GM20431 (cell line): ENCODE measurements around the gene SETD2.

ENCODE experiments used
- in situ Hi-C: fragments of 300-500 bp; cut with MseI, MboI; formaldehyde crosslinking; loops from one replicate; pipeline ENCODE4 v1.15.0; 2020; ENCODE audit warnings: low sequenced_read_pairs; ENCODE audit not compliant: unreplicated experiment

SETD2 gene

GRCh38 chr3:47000922-47001730 is 162.8 kb downstream of the SETD2 start:
- in situ Hi-C loops, result no loop called here

DNA sequence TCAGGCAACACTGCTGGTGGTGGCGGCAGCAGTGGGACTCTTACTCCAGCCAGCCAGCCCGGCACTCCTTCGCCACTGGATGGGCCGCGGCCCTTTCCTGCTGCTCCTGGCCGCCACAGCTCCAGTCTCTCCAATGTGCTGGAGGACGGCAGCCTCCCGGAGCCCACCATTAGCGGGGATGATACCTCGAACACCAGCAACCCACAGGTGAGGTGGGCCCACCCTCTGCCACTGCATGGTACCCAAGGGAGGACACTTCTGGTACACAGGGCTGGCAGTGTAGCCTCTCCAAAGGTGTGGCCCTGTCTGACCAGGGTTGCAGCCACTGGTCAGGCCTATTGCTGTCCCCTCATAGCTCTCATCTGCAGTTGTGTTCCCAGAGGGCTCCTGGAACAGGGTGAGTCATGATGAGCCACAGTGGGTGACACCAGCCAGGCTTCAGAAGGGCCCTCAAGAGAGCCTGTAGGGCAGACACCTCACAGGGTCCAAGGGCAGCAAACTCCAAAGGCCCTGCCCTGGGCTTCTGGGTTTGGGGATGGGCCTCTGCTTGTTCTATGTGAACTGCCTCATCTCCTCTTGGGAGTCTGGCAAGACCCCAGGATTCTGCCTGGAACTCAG is 163.6 kb downstream of the SETD2 start:
- in situ Hi-C loops, result no loop called here

DNA sequence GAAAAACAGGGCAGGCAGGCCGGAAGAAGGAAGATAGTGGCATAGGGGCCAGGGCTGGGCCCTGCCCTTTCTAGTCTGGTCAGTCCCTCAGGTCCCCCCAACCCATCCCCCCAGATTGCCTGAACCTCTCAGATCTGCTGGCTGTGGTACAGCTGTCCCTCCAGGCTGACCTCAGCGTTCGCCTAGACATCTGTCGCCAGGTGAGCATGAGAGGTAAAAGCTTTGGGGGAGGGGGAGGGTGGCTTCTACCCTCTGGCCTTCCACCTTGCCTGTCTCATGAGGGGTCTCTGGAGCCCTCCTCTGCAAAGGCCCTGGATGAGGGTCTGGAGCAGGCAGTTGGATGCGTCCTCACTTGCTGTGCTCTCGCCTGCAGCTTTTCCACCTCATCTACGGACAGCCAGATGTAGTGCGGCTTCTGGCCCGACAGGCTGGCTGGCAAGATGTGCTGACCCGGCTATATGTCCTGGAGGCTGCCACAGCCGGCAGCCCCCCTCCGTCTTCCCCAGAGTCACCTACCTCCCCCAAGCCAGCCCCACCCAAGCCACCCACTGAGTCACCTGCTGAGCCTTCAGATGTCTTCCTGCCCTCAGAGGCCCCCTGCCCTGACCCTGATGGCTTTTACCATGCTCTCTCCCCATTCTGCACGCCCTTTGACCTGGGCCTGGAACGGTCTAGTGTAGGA is 164.3 kb downstream of the SETD2 start:
- in situ Hi-C loops, result no loop called here

DNA sequence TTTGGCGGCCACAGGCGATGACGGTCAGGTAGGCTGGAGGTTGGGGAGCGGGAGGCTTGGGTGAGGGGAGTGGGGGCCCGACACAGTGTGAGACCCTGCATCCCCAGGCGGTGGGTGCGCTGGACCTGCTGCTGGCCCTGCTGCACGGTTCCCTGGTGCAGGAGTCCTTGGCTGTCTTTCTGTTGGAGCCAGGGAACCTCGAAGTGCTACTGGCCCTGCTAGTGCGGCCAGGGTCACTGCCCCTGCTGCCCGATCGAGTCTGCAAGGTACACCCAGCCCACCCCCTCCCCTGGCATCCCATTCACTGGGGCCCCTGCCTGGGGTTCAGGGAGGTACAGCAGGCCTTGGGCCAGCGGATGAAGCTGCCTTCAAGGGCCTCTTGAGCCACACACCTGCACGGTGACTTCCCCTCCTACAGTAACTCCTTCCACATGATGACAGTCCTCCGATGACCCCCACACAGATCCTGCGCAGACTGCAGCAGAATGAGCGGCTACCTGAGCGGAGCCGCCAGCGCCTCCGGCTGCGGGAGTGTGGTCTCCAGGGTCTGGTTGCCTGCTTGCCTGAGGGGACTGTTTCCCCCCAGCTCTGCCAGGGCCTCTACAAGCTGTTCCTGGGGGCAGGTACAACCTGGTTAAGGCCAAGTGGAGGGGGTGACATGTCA is 164.9 kb downstream of the SETD2 start:
- in situ Hi-C loops, result no loop called here

DNA sequence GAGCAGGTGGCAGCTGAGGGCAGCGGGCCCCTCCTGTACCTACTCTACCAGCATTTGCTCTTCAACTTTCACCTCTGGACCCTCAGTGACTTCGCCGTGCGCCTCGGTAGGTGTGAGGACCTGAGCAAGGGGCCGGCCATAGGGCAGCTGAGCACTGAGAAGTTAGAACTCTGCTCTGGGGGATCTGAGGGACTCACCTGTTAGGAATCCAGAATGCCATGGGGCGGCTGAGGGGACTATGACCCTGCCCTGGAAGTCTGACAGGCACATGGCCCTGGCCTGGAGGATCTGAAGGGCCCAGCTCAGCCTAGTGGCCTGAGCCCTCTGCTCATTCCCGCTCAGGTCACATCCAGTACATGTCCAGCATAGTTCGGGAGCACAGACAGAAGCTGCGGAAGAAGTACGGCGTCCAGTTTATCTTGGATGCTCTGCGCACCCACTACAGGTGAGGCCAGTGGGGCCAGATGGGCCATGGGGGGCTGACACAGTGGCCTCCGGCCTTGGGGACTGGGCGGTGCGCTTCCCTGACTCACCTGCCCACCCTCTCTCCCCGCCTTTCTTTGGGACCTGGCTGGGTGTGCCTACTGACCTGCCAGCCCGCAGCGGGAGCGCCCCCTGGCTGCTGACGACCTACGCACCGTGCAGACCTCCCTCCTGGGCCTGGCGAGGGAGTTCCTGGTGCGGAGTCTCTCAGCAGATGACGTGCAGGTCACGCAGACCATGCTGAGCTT is 165.6 kb downstream of the SETD2 start:
- in situ Hi-C loops, result no loop called here

- in situ Hi-C loops, result no loop called here
These were observed 166.3 kb downstream of the SETD2 start for GRCh38 chr3:46997453-46998091.

- in situ Hi-C loops, result no loop called here
These were observed 167.0 kb downstream of the SETD2 start for GRCh38 chr3:46996689-46997452.

DNA sequence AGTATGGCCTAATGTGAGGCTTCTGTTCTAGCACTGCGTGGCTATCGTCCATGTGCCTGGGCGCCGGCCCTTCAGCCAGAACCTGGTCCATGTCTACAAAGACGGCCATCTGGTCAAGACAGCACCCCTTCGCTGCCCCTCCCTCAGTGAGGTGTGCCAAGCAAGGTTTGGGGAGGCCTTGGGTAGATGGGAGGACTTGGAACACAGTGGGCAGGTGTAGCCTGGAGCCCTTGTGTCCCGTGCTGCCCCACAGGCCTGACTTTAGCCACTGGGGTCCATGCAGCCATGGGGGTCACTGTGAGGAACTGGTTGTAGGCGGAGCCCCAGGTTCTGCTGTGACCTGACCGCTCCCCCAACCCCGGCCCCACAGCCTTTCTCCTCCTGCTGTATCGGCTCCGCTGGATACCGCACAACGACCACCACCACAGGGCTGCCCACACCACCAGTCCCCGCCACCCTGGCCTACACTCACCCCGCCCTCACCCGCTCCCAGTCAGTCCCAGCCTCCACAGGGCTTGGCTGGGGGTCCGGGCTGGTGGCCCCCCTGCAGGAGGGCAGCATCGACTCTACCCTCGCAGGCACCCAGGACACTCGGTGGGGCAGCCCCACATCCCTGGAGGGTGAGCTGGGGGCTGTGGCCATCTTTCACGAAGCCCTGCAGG is 167.9 kb downstream of the SETD2 start:
- in situ Hi-C loops, result no loop called here

- in situ Hi-C loops, result no loop called here
These were observed 168.8 kb downstream of the SETD2 start for GRCh38 chr3:46994801-46995731.

DNA sequence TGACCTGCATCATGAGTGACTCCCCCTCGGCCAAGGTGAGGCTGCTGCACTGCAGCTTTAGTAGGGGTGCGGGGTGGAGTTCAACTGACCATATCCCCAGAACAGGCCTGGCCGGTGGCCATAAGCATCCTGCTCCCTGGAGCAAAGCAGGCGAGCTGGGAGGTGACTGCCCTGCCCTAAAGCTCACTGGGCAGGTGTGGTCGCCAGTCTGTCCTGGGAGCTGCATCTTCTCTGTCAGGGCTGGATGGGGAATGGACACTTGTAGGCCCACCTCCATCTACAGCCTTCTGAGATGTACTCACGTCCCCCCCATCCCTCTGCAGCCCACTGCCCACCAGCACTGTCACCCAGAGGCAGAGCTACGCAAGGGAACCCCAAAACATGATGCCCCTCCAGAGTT is 169.9 kb downstream of the SETD2 start:
- in situ Hi-C loops, result no loop called here

DNA sequence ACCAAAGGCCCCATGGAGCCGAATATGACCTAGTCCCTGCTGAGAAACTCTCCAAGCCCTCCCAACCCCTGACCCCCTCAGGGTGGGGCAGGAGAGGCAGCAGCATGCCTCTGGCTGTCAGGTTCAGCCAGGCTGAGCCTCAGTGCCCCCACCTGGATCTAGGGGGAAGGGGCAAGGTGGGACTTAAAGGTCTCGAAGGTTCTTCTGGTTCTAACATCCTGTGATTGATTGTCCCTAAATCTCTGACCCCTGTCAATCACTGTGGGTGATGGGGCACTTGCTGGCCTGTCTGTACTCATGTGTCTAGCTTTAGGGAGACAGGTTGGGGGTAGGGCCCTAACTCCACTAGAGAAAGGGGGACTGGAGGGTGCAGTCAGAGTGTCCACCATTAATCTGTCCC is 170.6 kb downstream of the SETD2 start:
- in situ Hi-C loops, result no loop called here

- in situ Hi-C loops, result no loop called here
These were observed 171.7 kb downstream of the SETD2 start for GRCh38 chr3:46992231-46992630.

DNA sequence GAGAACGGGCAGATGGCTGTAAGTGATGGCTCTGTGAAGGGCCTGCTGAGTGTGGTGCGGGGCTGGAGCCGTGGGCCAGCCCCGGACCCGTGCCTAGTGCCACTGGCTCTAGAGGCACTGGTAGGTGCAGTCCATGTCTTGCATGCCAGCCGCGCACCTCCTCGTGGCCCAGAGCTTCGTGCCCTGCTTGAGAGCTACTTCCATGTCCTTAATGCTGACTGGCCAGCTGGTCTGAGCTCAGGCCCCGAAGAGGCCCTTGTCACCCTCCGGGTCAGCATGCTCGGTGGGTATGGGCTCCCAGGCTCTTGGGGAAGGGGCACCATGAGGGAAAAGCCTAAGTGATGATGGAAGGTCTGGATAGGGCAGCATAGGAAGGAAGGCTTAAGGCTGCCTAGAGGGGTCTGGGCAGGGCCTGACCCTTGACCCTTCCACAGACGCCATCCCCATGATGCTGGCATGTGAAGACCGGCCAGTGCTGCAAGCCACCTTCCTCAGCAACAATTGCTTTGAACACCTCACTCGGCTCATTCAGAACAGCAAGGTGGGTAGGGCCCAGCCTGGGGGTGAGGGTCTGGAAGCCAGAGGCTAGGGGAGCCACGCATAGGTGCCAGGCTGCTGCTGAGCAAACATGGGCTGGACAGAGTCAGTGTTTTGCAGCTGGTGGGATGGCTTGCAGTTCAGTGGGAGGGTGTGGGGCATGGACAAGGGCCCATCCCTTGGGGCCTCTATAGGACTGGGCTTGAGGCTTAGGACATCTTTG is 172.3 kb downstream of the SETD2 start:
- in situ Hi-C loops, result no loop called here

DNA sequence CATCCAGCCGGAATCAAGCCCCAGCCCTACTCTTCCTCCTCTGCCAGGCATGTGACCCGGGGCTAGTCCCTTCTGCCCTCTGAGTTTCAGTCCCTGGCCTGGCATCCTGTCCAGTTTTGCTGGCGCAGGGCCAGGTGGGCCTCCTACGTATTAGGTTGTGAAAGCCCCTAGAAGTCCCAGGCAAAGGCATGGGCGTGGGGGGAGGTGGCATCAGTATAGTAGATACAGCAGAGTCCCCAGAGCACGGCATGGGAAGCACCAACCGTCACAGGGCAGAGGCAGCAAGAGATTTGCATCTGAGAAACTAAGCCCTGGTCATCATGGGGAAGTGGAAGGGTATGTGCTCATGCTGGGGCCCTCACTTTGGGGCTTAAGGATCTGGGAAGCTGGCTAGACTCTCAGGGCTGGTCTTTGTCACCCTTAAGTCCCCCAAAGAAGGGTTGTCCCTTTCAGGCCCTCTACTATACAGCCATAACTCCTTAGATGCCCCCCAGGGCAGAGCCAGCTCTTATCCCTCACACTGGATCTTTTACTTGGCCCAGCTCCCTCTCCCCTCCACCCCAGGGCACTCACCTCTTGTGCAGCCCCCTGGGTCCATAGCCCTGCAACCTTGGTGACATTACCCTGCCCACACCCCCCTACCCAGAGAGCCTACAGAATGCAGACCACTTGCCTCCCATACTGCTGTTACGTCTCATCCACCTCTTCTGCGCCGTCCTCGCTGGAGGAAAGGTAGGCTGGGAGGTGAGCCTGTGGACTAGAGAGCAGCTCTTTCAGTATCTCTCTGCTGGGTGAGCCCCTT is 173.1 kb downstream of the SETD2 start:
- in situ Hi-C loops, result no loop called here

GRCh38 chr3:46989146-46989810 is 174.6 kb downstream of the SETD2 start:
- in situ Hi-C loops, result no loop called here
